ENCODE data around the gene TYW3.

- TF ChIP-seq CTCF (IDR thresholded peaks at IDR 0.05; ENCODE audit: low read depth, low read length) (no peak), EZH2phosphoT487 (IDR thresholded peaks at IDR 0.05; ENCODE audit: low read depth) (no peak)
These were observed 40.0 kb downstream of the TYW3 start for GRCh38 chr1:74772945-74773344.

Data from OCI-LY3 (cell line).